ENCODE results near the gene PRKACA.
A peak's percentile ranks its signal among the peaks of the same experiment; 100 is the strongest.
"Not testable (repeated sequence)": the region's sequence is repeated elsewhere in the genome, so short reads cannot be mapped to it uniquely, and the experiment has no call there.

Gene PRKACA

DNA sequence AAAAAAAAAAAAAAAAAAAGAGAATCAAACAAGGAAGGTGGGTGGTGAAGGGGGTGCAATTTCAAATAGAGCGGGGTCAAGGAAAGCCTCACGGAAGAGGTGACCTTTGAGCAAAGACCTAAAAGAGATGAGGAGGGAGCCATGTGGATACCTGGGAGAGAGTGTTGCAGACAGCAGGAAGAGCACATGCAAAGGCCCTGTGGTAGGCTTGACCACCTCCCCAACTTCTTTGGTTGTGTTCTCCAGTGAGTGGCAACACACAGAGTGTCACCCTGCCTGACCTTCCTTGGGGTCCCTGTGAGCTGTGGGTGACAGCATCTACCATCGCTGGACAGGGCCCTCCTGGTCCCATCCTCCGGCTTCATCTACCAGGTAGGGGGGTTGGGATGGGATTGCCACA, 67.0 kb downstream of the PRKACA start:
- Histone ChIP-seq H3K36me3 (ENCODE audit: control insufficient read depth, insufficient read depth, low read length) (no peaks in the 10 kb centered on the region), H3K9me3 (ENCODE audit: control insufficient read depth, low read length) (no peaks in the 10 kb centered on the region), H3K27ac (ENCODE audit: insufficient read depth, low read depth, low read length, poor library complexity, severe bottlenecking) (no peak overlapping the region), H3K27me3 (ENCODE audit: control insufficient read depth, insufficient read depth, low read length, poor library complexity, severe bottlenecking) (no peaks in the 10 kb centered on the region), H3K4me1 (ENCODE audit: control insufficient read depth, insufficient read depth, low read length) (no peaks in the 10 kb centered on the region), H3K4me3 (ENCODE audit: insufficient read depth, low read depth, low read length) (no peak overlapping the region)
- 95 to 98% methylated on average over 4 of the region's 4 CpGs for WGBS, 2 experiments

DNA sequence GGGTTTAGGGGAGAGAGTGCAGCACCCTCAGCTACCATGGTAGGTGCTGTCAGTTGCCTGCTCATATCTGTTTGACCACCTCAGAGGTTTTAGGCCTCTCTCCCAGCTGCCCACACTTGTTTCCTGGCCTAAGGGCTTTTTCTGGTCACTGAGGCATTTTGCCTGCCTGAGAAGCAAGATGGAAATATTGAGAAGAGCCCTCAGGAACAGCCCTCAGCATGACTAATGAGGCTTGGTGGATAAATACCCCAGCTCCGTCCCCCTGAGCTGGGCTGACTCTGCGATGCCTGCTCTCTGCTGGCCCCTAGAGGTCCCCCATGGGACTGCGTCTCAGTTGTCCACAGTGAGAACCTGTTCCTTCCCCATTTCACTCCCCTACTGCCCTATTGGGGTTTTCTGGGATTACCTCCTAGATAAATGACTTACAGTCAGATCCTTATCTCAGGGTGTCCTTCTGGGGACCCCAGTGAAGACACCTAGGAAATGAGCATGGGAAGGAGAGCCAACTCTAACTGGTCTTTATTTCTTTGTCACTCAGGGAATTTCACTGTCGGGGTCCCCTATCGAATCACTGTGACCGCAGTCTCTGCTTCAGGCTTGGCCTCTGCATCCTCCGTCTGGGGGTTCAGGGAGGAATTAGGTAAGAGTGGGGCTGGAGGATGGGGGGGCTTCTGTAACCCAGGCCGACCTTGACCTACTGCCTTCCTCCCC, 69.0 kb downstream of the PRKACA start:
- H3K27me3 ChIP-seq (ENCODE audit: control insufficient read depth, insufficient read depth, low read length, poor library complexity, severe bottlenecking) = no peaks in the 10 kb centered on the region
- H3K27ac ChIP-seq (ENCODE audit: insufficient read depth, low read depth, low read length, poor library complexity, severe bottlenecking) = no peak overlapping the region
- H3K4me1 ChIP-seq (ENCODE audit: control insufficient read depth, insufficient read depth, low read length) = no peaks in the 10 kb centered on the region
- no peaks in the 10 kb centered on the region for H3K36me3 ChIP-seq (ENCODE audit: control insufficient read depth, insufficient read depth, low read length)
- WGBS, 2 experiments = 82 to 83% methylated on average over 8 of the region's 8 CpGs
- no peak overlapping the region for H3K4me3 ChIP-seq (ENCODE audit: insufficient read depth, low read depth, low read length)
- H3K9me3 ChIP-seq (ENCODE audit: control insufficient read depth, low read length) = no peaks in the 10 kb centered on the region

DNA sequence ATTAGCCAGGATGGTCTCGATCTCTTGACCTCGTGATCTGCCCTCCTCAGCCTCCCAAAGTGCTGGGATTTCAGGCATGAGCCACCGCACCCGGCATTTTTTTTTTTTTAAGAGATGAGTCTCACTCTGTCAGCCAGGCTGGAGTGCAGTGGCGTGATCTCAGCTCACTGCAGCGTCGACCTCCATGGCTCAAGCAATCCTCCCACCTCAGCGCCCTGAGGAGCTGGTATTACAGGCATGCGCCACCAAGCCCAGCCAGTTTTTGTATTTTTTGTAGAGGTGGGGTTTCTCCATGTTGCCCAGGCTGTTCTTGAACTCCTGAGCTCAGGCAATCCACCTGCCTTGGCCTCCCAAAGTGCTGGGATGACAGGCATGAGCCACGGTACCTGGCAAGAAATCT, 69.7 kb downstream of the PRKACA start:
- H3K27me3 ChIP-seq (ENCODE audit: control insufficient read depth, insufficient read depth, low read length, poor library complexity, severe bottlenecking); H3K9me3 ChIP-seq (ENCODE audit: control insufficient read depth, low read length); H3K36me3 ChIP-seq (ENCODE audit: control insufficient read depth, insufficient read depth, low read length); H3K27ac ChIP-seq (ENCODE audit: insufficient read depth, low read depth, low read length, poor library complexity, severe bottlenecking); H3K4me1 ChIP-seq (ENCODE audit: control insufficient read depth, insufficient read depth, low read length); H3K4me3 ChIP-seq (ENCODE audit: insufficient read depth, low read depth, low read length): not testable (repeated sequence)
- 92 to 94% methylated on average over 9 of the region's 10 CpGs for WGBS, 2 experiments

DNA sequence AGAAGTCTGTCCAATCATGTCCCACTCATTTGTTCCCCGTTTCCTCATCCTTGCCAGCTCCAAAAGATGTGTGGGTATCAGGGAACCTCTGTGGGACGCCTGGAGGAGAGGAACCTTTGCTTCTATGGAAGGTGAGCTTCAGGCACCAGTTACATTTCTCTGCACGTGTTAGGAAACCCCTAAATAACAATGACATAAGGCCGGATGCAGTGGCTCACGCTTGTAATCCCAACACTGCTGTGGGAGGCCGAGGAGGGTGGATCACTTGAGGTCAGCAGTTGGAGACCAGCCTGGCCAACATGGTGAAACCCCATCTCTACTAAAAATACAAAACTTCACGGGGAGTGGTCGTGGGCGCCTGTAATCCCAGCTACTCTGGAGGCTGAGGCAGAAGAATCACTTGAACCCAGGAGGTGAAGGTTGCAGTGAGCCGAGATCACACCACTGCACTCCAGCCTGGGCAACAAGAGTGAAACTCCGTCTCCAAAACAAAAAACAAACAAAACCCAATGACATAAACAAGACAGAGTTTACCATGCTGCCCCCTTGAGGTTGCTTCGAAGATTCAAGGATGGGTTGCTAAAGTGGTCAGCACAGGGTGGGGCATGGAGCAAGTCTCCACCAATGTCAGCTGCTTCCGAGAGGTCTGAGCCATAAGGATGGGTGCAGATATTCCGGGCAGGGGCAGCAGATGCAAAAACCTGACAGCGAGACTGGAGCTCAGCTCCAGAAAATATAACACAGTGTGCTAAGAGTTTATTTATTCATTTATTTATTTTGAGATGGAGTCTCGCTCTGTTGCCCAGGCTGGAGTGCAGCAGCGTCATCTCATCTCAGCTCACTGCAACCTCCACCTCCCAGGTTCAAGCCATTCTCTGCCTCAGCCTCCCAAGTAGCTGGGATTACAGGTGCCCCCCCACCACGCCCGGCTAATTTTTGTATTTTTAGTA, 74.6 kb downstream of the PRKACA start:
- not testable (repeated sequence) for H3K27me3 ChIP-seq (ENCODE audit: control insufficient read depth, insufficient read depth, low read length, poor library complexity, severe bottlenecking); H3K4me3 ChIP-seq (ENCODE audit: insufficient read depth, low read depth, low read length); H3K9me3 ChIP-seq (ENCODE audit: control insufficient read depth, low read length); H3K36me3 ChIP-seq (ENCODE audit: control insufficient read depth, insufficient read depth, low read length); H3K4me1 ChIP-seq (ENCODE audit: control insufficient read depth, insufficient read depth, low read length)
- WGBS, 2 experiments = 81% methylated on average over 19 of the region's 19 CpGs
- H3K27ac ChIP-seq (ENCODE audit: insufficient read depth, low read depth, low read length, poor library complexity, severe bottlenecking) = peak overlapping the region; percentile 47

Measured in ectodermal cell (in vitro differentiated cells).